GM21528 (cell line): ENCODE results near the gene CCDC71L.

ENCODE experiments used
- ATAC-seq: cut with Tn5 transposase; IDR thresholded peaks from one replicate; pipeline ENCODE4 v1.9.1; 2021; ENCODE audit warnings: mild to moderate bottlenecking, moderate library complexity; ENCODE audit not compliant: unreplicated experiment, low FRiP score

CCDC71L gene

DNA sequence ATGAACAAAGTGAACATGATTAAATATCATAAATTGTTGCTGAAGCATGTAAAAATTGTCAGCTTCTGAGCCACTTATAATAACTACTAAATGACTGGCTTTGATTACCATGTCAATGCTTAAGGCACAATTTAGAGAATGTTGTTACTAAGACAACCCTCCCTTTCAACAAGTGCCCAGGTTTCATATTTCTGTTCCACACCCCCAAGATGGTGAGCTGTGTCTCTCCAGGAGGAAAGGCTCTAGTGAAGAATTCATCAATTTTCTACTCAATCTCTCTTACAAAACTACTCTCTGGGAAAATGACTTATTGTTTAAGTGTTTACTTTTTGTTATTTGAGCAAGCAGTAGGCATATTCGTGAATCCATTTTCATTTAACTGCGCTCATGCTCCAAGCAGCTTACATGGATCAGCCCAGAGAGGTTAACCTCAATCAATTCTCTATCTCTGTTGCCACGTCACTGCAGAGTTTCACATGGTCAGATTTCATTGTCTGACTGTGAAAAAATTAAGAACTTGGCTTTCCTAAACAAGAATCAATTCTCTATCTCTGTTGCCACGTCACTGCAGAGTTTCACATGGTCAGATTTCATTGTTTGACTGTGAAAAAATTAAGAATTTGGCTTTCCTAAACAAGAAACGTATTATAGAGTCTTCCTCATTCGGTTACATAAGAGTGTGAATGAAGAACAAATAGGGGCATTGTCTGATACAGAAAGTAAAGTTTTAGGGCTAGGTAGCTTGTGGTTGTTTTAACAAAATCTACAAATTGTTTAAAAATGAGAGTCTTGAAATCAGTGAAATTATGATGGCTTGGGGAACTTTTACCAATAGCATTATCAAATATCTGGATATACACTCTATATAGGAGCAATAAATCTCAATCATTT is 49.7 kb downstream of the CCDC71L start:
- ATAC-seq: no peak

DNA sequence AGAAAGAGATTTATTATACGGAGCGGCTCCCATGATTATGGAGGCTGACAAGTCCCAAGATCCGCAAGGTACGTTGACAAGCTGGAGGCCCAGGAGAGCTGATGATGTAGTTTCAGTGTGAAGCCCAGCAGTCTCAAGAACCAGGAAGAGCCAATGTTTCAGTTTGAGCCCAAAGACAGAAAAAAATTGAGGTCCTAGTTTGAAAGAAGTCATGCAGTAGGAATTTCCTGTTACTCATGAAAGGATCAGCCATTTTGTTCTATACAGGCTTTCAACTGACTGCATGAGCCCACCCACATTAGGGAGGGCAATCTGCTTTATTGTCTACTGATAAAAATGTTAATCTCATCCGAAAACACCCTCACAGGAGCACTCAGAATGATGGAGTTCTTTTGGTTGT is 51.5 kb downstream of the CCDC71L start:
- ATAC-seq: no peak

DNA sequence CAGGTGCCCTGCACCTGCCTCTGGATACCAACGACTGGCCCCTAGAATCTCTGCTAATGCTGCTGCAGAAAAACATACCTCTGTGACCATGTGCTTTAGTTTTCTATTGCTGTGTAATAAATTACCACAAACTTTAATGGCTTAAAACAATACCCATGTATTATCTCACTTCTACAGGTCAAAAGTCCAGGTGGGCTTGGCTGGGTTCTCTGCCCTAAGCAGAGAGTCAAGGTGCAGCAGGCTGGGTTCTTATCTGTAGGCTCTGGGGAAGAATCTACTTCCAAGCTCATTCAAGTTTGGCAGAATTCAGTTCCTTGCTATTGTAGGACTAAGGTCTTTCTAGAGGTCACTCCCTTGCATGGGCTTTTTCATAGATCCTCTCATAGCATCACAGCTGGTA is 52.3 kb downstream of the CCDC71L start:
- ATAC-seq: no peak
